Measurements from ENCODE around the gene DDOST. TPM values are rescaled to one million over a fixed set of nuclear protein-coding genes. Genes with fewer than 3 reads are reported as not detected.

DDOST gene
- total and polyA plus RNA-seq, 2 experiments from 2014 or later, result 151 to 270 TPM

- Histone ChIP-seq H3K27me3 (ENCODE audit: insufficient read depth) (no peaks in the 10 kb centered on the region), H4K20me1 (replicated peaks; ENCODE audit: insufficient read depth) (no peaks in the 10 kb centered on the region), H3F3A (replicated peaks; ENCODE audit: low read depth) (peaks cover 7% of the 10 kb centered on the region; the same call in 1 of the 2 replicates), H3K4me2 (no peak overlapping the region), H3K4me1 (ENCODE audit: insufficient read depth) (peaks cover 17% of the 10 kb centered on the region; the same call in 1 of the 2 replicates), H3K4me3 (no peak overlapping the region), H3K36me3 (ENCODE audit: insufficient read depth) (no peaks in the 10 kb centered on the region), H3K9me2 (ENCODE audit: insufficient read depth) (no peaks in the 10 kb centered on the region), H3K79me2 (replicated peaks; ENCODE audit: insufficient read depth) (no peaks in the 10 kb centered on the region), H2AFZ (peak overlapping the region; percentile 76), H3K27ac (ENCODE audit: low read depth) (peak overlapping the region; percentile 26; the same call in 1 of the 2 replicates)
- Mint-ChIP-seq H3K27ac (no peak overlapping the region; the same call in 1 of the 2 replicates), H3K36me3 (ENCODE audit: low read depth) (no peaks in the 10 kb centered on the region), H3K27me3 (ENCODE audit: insufficient read depth, low read depth, poor library complexity) (peaks cover 4% of the 10 kb centered on the region), H3K9me3 (no peaks in the 10 kb centered on the region; the same call in 2 of the 3 replicates), H3K4me3 (no peak overlapping the region), H3K4me1 (peaks cover 19% of the 10 kb centered on the region; the same call in 2 of the 3 replicates)
- DNase-seq (ENCODE audit: low spot score) (no peak), ATAC-seq (no peak)
- TF ChIP-seq POLR2AphosphoS5 (IDR thresholded peaks at IDR 0.05; ENCODE audit: low read depth) (no peak), ZNF331 (CRISPR knock-in tag; IDR thresholded peaks at IDR 0.05; ENCODE audit: low read depth) (no peak), STAT1 (IDR thresholded peaks at IDR 0.05; ENCODE audit: unreplicated experiment) (no peak), ETS1 (IDR thresholded peaks at IDR 0.05) (no peak), REST (IDR thresholded peaks at IDR 0.05; ENCODE audit: unreplicated experiment) (no peak), CREB1 (CRISPR knock-in tag; IDR thresholded peaks at IDR 0.05; ENCODE audit: low read depth) (no peak), JUNB (IDR thresholded peaks at IDR 0.05; ENCODE audit: unreplicated experiment) (no peak), EZH2 (IDR thresholded peaks at IDR 0.05; ENCODE audit: low read depth, unreplicated experiment) (no peak), EZH2phosphoT487 (IDR thresholded peaks at IDR 0.05; ENCODE audit: unreplicated experiment) (no peak), CTCF (conservative IDR thresholded peaks at IDR 0.05; ENCODE audit: low read depth in 2 of 2) (no peak), ZNF114 (CRISPR knock-in tag; IDR thresholded peaks at IDR 0.05) (no peak), NANOG (IDR thresholded peaks at IDR 0.05; ENCODE audit: borderline replicate concordance) (no peak)
- TF ChIP-seq, protein P1, sequence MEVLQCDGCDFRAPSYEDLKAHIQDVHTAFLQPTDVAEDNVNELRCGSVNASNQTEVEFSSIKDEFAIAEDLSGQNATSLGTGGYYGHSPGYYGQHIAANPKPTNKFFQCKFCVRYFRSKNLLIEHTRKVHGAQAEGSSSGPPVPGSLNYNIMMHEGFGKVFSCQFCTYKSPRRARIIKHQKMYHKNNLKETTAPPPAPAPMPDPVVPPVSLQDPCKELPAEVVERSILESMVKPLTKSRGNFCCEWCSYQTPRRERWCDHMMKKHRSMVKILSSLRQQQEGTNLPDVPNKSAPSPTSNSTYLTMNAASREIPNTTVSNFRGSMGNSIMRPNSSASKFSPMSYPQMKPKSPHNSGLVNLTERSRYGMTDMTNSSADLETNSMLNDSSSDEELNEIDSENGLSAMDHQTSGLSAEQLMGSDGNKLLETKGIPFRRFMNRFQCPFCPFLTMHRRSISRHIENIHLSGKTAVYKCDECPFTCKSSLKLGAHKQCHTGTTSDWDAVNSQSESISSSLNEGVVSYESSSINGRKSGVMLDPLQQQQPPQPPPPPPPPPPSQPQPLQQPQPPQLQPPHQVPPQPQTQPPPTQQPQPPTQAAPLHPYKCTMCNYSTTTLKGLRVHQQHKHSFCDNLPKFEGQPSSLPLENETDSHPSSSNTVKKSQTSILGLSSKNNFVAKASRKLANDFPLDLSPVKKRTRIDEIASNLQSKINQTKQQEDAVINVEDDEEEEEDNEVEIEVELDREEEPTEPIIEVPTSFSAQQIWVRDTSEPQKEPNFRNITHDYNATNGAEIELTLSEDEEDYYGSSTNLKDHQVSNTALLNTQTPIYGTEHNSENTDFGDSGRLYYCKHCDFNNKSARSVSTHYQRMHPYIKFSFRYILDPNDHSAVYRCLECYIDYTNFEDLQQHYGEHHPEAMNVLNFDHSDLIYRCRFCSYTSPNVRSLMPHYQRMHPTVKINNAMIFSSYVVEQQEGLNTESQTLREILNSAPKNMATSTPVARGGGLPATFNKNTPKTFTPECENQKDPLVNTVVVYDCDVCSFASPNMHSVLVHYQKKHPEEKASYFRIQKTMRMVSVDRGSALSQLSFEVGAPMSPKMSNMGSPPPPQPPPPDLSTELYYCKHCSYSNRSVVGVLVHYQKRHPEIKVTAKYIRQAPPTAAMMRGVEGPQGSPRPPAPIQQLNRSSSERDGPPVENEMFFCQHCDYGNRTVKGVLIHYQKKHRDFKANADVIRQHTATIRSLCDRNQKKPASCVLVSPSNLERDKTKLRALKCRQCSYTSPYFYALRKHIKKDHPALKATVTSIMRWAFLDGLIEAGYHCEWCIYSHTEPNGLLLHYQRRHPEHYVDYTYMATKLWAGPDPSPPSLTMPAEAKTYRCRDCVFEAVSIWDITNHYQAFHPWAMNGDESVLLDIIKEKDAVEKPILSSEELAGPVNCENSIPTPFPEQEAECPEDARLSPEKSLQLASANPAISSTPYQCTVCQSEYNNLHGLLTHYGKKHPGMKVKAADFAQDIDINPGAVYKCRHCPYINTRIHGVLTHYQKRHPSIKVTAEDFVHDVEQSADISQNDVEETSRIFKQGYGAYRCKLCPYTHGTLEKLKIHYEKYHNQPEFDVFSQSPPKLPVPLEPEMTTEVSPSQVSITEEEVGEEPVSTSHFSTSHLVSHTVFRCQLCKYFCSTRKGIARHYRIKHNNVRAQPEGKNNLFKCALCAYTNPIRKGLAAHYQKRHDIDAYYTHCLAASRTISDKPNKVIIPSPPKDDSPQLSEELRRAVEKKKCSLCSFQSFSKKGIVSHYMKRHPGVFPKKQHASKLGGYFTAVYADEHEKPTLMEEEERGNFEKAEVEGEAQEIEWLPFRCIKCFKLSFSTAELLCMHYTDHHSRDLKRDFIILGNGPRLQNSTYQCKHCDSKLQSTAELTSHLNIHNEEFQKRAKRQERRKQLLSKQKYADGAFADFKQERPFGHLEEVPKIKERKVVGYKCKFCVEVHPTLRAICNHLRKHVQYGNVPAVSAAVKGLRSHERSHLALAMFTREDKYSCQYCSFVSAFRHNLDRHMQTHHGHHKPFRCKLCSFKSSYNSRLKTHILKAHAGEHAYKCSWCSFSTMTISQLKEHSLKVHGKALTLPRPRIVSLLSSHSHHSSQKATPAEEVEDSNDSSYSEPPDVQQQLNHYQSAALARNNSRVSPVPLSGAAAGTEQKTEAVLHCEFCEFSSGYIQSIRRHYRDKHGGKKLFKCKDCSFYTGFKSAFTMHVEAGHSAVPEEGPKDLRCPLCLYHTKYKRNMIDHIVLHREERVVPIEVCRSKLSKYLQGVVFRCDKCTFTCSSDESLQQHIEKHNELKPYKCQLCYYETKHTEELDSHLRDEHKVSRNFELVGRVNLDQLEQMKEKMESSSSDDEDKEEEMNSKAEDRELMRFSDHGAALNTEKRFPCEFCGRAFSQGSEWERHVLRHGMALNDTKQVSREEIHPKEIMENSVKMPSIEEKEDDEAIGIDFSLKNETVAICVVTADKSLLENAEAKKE (CRISPR knock-in tag; IDR thresholded peaks at IDR 0.05), result no peak
These were observed 45.0 kb downstream of the DDOST start for GRCh38 chr1:20615946-20616846.

Data from GM23338 (cell line).